PC-3 (cell line): Measurements from ENCODE around the gene TEX26. TPM values are rescaled to one million over a fixed set of nuclear protein-coding genes. Genes with fewer than 3 reads are reported as not detected.

Experiments
- ATAC-seq: fragments of 200-7000 bp; cut with Tn5 transposase; 2 replicates; pipeline ENCODE4 v1.9.1; 2020; ENCODE audit warnings: mild to moderate bottlenecking, moderate library complexity
- BruUV-seq: library from RNA; stranded (reverse); fragments of 400-500 nt; replicated peaks from 2 replicates; lab custom pipeline; 2021; lab: Mats Ljungman, UMichigan
- CTCF ChIA-PET: fragments of 300-600 bp; sonication (Branson Sonifier 250); formaldehyde crosslinking; loops from one replicate; lab custom pipeline; 2022; ENCODE audit warnings: antibody characterized with exemption; lab: Charles Lee
- POLR2A ChIA-PET: fragments of 300-600 bp; sonication (Branson Sonifier 250); formaldehyde crosslinking; loops from one replicate; lab custom pipeline; 2022; ENCODE audit warnings: antibody characterized with exemption; ENCODE audit not compliant: unreplicated experiment; lab: Charles Lee
- DNase-seq: peaks from one replicate; pipeline ENCODE4 v3.0.0-alpha.2; 2015
- H2AFZ ChIP-seq: fragments of 300-600 bp; sonication (generic); 2 replicates; pipeline ENCODE4 v1.6.0; 2016; ENCODE audit warnings: antibody characterized with exemption, low read length
- H3F3A ChIP-seq: fragments of 300-600 bp; sonication (generic); one replicate; pipeline ENCODE4 v1.6.0; 2017; ENCODE audit warnings: antibody characterized with exemption, low read length, control low read depth, mild to moderate bottlenecking; ENCODE audit not compliant: unreplicated experiment
- H3K27ac ChIP-seq: fragments of 300-600 bp; sonication (generic); 2 replicates; pipeline ENCODE4 v1.5.1; 2016; ENCODE audit warnings: mild to moderate bottlenecking, low read length
- H3K27me3 ChIP-seq: fragments of 300-600 bp; sonication (generic); 2 replicates; pipeline ENCODE4 v1.6.1; 2016; ENCODE audit warnings: low read length, mixed read lengths
- H3K36me3 ChIP-seq: fragments of 300-600 bp; sonication (generic); 2 replicates; pipeline ENCODE4 v1.6.1; 2016; ENCODE audit warnings: low read depth, mixed run types, low read length, mixed read lengths
- H3K4me1 ChIP-seq: fragments of 300-600 bp; sonication (generic); 2 replicates; pipeline ENCODE4 v1.5.1; 2016; ENCODE audit warnings: low read length; ENCODE audit not compliant: insufficient read depth
- H3K4me2 ChIP-seq: fragments of 300-600 bp; sonication (generic); 2 replicates; pipeline ENCODE4 v1.6.0; 2016; ENCODE audit warnings: low read length
- H3K4me3 ChIP-seq: fragments of 300-600 bp; sonication (generic); 2 replicates; pipeline ENCODE4 v1.5.1; 2016; ENCODE audit warnings: mild to moderate bottlenecking, low read length, mixed read lengths
- H3K79me2 ChIP-seq: fragments of 300-600 bp; sonication (generic); 2 replicates; pipeline ENCODE4 v1.6.1; 2017; ENCODE audit warnings: low read length, mixed read lengths
- H3K9ac ChIP-seq: fragments of 300-600 bp; sonication (generic); 2 replicates; pipeline ENCODE4 v1.6.0; 2016; ENCODE audit warnings: mild to moderate bottlenecking, low read length
- H3K9me2 ChIP-seq: fragments of 300-600 bp; sonication (generic); replicated peaks from 2 replicates; pipeline ENCODE4 v1.6.1; 2016; ENCODE audit warnings: mixed run types, low read length, mixed read lengths
- H3K9me3 ChIP-seq: fragments of 300-600 bp; sonication (generic); 2 replicates; pipeline ENCODE4 v1.6.1; 2016; ENCODE audit warnings: low read length, mixed read lengths
- H4K20me1 ChIP-seq: fragments of 300-600 bp; sonication (generic); 2 replicates; pipeline ENCODE4 v1.6.1; 2016; ENCODE audit warnings: low read length, mixed read lengths
- CTCF ChIP-seq: fragments of 300-600 bp; sonication (generic); conservative IDR thresholded peaks from 2 replicates; pipeline ENCODE4 v1.5.1; 2017; ENCODE audit warnings: antibody characterized with exemption, low read depth, mild to moderate bottlenecking, low read length
- EZH2 ChIP-seq: fragments of 300-600 bp; sonication (generic); IDR thresholded peaks from one replicate; pipeline ENCODE4 v1.6.1; 2017; ENCODE audit warnings: antibody characterized with exemption, mild to moderate bottlenecking, low read length; ENCODE audit not compliant: unreplicated experiment
- EZH2phosphoT487 ChIP-seq: fragments of 300-600 bp; sonication (generic); IDR thresholded peaks from 2 replicates; pipeline ENCODE4 v1.6.1; 2018; ENCODE audit warnings: mild to moderate bottlenecking, antibody characterized with exemption, low read length, borderline replicate concordance
- intact Hi-C: fragments of 100-400 bp; cut with micrococcal nuclease; formaldehyde crosslinking; loops from 2 replicates; pipeline ENCODE4 v1.9.0; 2023
- total RNA-seq: library from RNA; depleted of rRNA; stranded (reverse); fragments of >200 nt; gene quantifications from 2 replicates; pipeline ENCODE4 v1.2.3, GENCODE V29; 2014

TEX26 gene
- total RNA-seq, 1 experiment from 2014 or later: not detected

GRCh38 chr13:30934803-30935202, 2.3 kb downstream of the TEX26 start:
- no peak for TF ChIP-seq EZH2phosphoT487
- TF ChIP-seq EZH2: no peak
- TF ChIP-seq CTCF: no peak
- Histone ChIP-seq H3K9me2 (no peaks in the 10 kb centered on the region), H3F3A (no peaks in the 10 kb centered on the region), H3K4me2 (no peak overlapping the region), H2AFZ (no peak overlapping the region), H3K79me2 (no peaks in the 10 kb centered on the region), H3K27ac (no peak overlapping the region), H3K4me1 (no peaks in the 10 kb centered on the region), H3K27me3 (peaks cover 66% of the 10 kb centered on the region), H3K9me3 (no peaks in the 10 kb centered on the region), H4K20me1 (no peaks in the 10 kb centered on the region), H3K36me3 (no peaks in the 10 kb centered on the region), H3K9ac (no peak overlapping the region), H3K4me3 (no peak overlapping the region)
- DNase-seq (no peak), ATAC-seq (no peak)
- ChIA-PET CTCF (no interaction called here), POLR2A (no interaction called here)
- intact Hi-C loops: no loop called here
- no TSS peak for BruUV-seq

GRCh38 chr13:30936971-30937370, 4.5 kb downstream of the TEX26 start:
- no peak overlapping the region for H3K27ac ChIP-seq
- no peak overlapping the region for H3K4me2 ChIP-seq
- peaks cover 48% of the 10 kb centered on the region for H3K27me3 ChIP-seq
- no peaks in the 10 kb centered on the region for H3K9me2 ChIP-seq
- DNase-seq (no peak), ATAC-seq (no peak)
- no TSS peak for BruUV-seq
- TF ChIP-seq EZH2 (no peak), CTCF (no peak), EZH2phosphoT487 (no peak)
- H3K36me3 ChIP-seq: no peaks in the 10 kb centered on the region
- no peaks in the 10 kb centered on the region for H3K4me1 ChIP-seq
- no peaks in the 10 kb centered on the region for H3F3A ChIP-seq
- no peak overlapping the region for H3K4me3 ChIP-seq
- no peaks in the 10 kb centered on the region for H3K9me3 ChIP-seq
- POLR2A ChIA-PET: no interaction called here
- intact Hi-C loops: no loop called here
- H4K20me1 ChIP-seq: no peaks in the 10 kb centered on the region
- no peaks in the 10 kb centered on the region for H3K79me2 ChIP-seq
- H3K9ac ChIP-seq: no peak overlapping the region
- CTCF ChIA-PET: no interaction called here
- H2AFZ ChIP-seq: no peak overlapping the region

GRCh38 chr13:30943881-30944280, 11.4 kb downstream of the TEX26 start:
- Histone ChIP-seq H3K4me1 (no peaks in the 10 kb centered on the region), H3K9ac (no peak overlapping the region)

More at GRCh38 chr13:30943881-30944280, 11.4 kb downstream of the TEX26 start:
- Histone ChIP-seq H3F3A (no peaks in the 10 kb centered on the region), H3K36me3 (no peaks in the 10 kb centered on the region), H3K9me3 (no peaks in the 10 kb centered on the region), H3K4me2 (no peak overlapping the region), H4K20me1 (no peaks in the 10 kb centered on the region), H3K27ac (no peak overlapping the region), H3K79me2 (no peaks in the 10 kb centered on the region), H3K9me2 (no peaks in the 10 kb centered on the region), H3K4me3 (no peak overlapping the region), H3K27me3 (peaks cover 37% of the 10 kb centered on the region), H2AFZ (no peak overlapping the region)
- DNase-seq: no peak
- intact Hi-C loops: no loop called here
- ChIA-PET CTCF (no interaction called here), POLR2A (no interaction called here)
- TF ChIP-seq CTCF: no peak
- TF ChIP-seq EZH2phosphoT487: no peak
- no peak for TF ChIP-seq EZH2
- ATAC-seq: no peak
- BruUV-seq: no TSS peak
